ENCODE data around the gene TSFM. TPM values are rescaled to one million over a fixed set of nuclear protein-coding genes. Genes with fewer than 3 reads are reported as not detected.

TSFM gene
- total and polyA plus RNA-seq, 2 of the 13 experiments (the other 11 are each of a cell fraction or from before 2014, with no cell fraction given) = 29.8 to 68.3 TPM

DNA sequence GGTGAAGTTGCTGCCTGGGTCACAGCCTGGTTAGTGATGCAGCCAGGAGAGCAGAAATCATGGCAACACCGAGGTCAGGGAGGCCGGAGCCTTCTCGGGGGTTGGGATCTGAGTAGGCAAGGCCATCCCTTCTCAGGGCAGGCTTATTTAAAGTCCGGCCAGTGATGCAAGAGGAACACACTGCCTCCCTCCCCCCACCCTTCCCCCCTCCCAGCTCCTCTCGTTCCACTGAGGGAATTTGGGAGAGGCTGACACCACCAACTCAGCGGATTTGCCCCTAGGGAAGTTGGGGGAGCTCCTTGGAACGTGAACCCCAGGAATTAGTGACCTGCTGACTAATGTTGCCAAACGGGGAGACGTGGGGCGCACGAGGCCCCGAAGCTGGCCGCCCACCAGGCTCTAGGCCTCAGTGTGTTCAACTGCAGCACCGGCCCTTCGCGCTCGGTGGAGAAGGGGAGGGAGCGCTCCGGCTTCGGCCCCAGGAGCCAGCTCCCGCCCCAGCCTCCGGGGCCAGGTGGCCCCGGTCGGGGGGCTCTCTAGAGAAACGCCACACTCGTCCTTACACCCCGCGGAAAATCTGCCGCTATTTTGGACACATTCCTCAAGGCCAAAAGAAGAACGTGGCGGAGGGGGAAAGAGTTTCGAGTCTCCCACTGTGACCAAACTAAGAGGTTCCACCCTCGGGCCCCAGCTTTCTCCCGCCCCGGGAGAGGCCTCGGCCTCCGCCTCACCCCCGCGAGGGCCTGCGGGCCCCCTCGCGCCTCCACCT is 62.3 kb downstream of the TSFM start (continued):
- TF ChIP-seq ZNF24 (IDR thresholded peaks at IDR 0.05) = no peak
- no peak for TF ChIP-seq FOXP1 (IDR thresholded peaks at IDR 0.05)
- TF ChIP-seq FOXP1 (CRISPR knock-in tag; IDR thresholded peaks at IDR 0.05) = no peak
- no peak for TF ChIP-seq RCOR2 (CRISPR knock-in tag; IDR thresholded peaks at IDR 0.05)
- TF ChIP-seq FOXO4 (CRISPR knock-in tag; conservative IDR thresholded peaks at IDR 0.05) = no peak
- no peak for TF ChIP-seq ZNF850 (CRISPR knock-in tag; conservative IDR thresholded peaks at IDR 0.05)
- no peak for TF ChIP-seq ETV5 (CRISPR knock-in tag; IDR thresholded peaks at IDR 0.05; ENCODE audit: borderline replicate concordance)
- no peak for TF ChIP-seq POLR2AphosphoS2 (IDR thresholded peaks at IDR 0.05; ENCODE audit: low read depth, low read length)
- no peak for TF ChIP-seq ZBTB3 (CRISPR knock-in tag; IDR thresholded peaks at IDR 0.05; ENCODE audit: borderline replicate concordance, low read depth)
- no peak for TF ChIP-seq ZSCAN9 (CRISPR knock-in tag; IDR thresholded peaks at IDR 0.05; ENCODE audit: borderline replicate concordance)
- TF ChIP-seq, protein P1, sequence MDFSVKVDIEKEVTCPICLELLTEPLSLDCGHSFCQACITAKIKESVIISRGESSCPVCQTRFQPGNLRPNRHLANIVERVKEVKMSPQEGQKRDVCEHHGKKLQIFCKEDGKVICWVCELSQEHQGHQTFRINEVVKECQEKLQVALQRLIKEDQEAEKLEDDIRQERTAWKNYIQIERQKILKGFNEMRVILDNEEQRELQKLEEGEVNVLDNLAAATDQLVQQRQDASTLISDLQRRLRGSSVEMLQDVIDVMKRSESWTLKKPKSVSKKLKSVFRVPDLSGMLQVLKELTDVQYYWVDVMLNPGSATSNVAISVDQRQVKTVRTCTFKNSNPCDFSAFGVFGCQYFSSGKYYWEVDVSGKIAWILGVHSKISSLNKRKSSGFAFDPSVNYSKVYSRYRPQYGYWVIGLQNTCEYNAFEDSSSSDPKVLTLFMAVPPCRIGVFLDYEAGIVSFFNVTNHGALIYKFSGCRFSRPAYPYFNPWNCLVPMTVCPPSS (IDR thresholded peaks at IDR 0.05) = no peak
- peak; percentile 54; the same call in 1 of the 2 replicates for TF ChIP-seq SAP130 (CRISPR knock-in tag; IDR thresholded peaks at IDR 0.05; ENCODE audit: low read depth)
- TF ChIP-seq ZFP1 (CRISPR knock-in tag; IDR thresholded peaks at IDR 0.05) = no peak
- TF ChIP-seq RAD21 (CRISPR knock-in tag; IDR thresholded peaks at IDR 0.05) = no peak
- TF ChIP-seq, protein P2, sequence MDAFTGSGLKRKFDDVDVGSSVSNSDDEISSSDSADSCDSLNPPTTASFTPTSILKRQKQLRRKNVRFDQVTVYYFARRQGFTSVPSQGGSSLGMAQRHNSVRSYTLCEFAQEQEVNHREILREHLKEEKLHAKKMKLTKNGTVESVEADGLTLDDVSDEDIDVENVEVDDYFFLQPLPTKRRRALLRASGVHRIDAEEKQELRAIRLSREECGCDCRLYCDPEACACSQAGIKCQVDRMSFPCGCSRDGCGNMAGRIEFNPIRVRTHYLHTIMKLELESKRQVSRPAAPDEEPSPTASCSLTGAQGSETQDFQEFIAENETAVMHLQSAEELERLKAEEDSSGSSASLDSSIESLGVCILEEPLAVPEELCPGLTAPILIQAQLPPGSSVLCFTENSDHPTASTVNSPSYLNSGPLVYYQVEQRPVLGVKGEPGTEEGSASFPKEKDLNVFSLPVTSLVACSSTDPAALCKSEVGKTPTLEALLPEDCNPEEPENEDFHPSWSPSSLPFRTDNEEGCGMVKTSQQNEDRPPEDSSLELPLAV (CRISPR knock-in tag; conservative IDR thresholded peaks at IDR 0.05; ENCODE audit: low read depth) = no peak
- no peak for TF ChIP-seq KDM3A (CRISPR knock-in tag; IDR thresholded peaks at IDR 0.05; ENCODE audit: low read depth)
- TF ChIP-seq MTA1 (CRISPR knock-in tag; IDR thresholded peaks at IDR 0.05; ENCODE audit: borderline replicate concordance) = no peak
- TF ChIP-seq GABPB1 (CRISPR knock-in tag; IDR thresholded peaks at IDR 0.05) = no peak
- TF ChIP-seq EED (CRISPR knock-in tag; IDR thresholded peaks at IDR 0.05) = no peak
- TF ChIP-seq ZNF326 (CRISPR knock-in tag; IDR thresholded peaks at IDR 0.05; ENCODE audit: borderline replicate concordance) = no peak
- TF ChIP-seq AGO1 (IDR thresholded peaks at IDR 0.05; ENCODE audit: low read depth, low read length, poor library complexity, severe bottlenecking) = peak; percentile 22
- TF ChIP-seq TGIF2 (CRISPR knock-in tag; IDR thresholded peaks at IDR 0.05) = no peak; the same call in 1 of the 2 replicates
- peak; percentile 66; the same call in 1 of the 2 replicates for TF ChIP-seq GZF1 (CRISPR knock-in tag; IDR thresholded peaks at IDR 0.05)
- TF ChIP-seq, protein P3, sequence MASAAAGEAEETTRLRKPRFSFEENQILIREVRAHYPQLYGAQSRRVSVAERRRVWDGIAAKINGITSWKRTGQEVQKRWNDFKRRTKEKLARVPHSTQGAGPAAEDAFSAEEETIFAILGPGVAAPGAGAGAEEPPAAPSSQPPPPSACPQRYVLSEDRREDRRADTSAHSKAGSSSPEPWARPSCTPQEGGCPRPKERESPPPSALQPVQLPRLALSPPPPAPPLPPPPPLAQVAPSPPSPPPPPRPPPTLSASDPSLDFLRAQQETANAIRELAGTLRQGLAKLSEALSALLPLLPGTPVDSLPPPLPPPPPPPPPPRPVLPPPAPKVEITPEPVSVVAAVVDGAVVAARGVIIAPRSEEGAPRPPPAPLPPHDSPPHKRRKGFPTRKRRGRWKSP (CRISPR knock-in tag; IDR thresholded peaks at IDR 0.05) = no peak
- TF ChIP-seq HNF4A (CRISPR knock-in tag; IDR thresholded peaks at IDR 0.05) = 0 out of 2 replicates have a peak, but pooled peaks have one; percentile 8
- TF ChIP-seq ETV6 (CRISPR knock-in tag; conservative IDR thresholded peaks at IDR 0.05) = no peak
- TF ChIP-seq RARA (CRISPR knock-in tag; IDR thresholded peaks at IDR 0.05) = 0 out of 2 replicates have a peak, but pooled peaks have one; percentile 43
- TF ChIP-seq CEBPB (IDR thresholded peaks at IDR 0.05; ENCODE audit: borderline replicate concordance, low read depth, low read length) = peak; percentile 22; the same call in 1 of the 2 replicates
